ENCODE results near the gene ST8SIA4. TPM values are rescaled to one million over a fixed set of nuclear protein-coding genes. Genes with fewer than 3 reads are reported as not detected.
"Not testable (repeated sequence)": the region's sequence is repeated elsewhere in the genome, so short reads cannot be mapped to it uniquely, and the experiment has no call there.

The ST8SIA4 gene
- total RNA-seq, 1 experiment from 2014 or later: 13.9 TPM

DNA sequence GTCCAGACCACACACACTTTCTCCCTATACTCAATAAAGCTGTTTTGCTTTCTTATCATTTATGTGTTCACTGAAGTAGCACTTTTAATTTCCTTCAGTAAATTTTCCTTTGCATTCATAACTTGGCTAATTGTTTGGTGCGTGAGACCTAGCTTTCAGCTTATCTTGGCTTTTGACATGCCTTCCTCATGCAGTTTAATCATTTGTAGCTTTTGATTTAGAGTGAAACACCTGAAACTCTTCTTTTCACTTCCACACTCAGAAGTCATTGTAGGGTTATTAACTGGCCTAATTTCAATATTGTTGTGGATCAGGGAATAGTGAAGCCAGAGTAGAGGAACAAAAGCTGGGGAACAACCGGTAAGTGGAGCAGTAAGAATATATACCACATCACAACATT is 114.7 kb downstream of the ST8SIA4 start:
- no peak for DNase-seq (ENCODE audit: low read depth)

DNA sequence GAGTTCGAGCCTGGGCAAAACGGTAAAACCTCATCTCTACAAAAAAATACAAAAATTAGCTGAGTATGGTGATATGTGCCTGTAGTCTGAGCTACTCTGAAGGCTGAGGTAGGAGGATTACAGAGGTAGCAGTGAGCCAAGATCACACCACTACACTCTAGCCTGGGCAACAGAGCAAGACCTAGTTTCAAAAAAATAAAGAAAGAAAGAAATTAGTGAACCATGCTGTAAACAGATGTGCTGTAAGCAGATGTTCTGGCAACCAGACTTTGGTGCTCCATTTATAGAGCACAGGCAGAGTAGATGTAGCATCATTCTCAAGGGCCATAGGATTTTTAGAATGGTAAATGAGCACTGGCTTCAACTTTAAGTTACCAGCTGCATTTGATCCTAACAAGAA is 115.4 kb downstream of the ST8SIA4 start:
- DNase-seq (ENCODE audit: low read depth): no peak

DNA sequence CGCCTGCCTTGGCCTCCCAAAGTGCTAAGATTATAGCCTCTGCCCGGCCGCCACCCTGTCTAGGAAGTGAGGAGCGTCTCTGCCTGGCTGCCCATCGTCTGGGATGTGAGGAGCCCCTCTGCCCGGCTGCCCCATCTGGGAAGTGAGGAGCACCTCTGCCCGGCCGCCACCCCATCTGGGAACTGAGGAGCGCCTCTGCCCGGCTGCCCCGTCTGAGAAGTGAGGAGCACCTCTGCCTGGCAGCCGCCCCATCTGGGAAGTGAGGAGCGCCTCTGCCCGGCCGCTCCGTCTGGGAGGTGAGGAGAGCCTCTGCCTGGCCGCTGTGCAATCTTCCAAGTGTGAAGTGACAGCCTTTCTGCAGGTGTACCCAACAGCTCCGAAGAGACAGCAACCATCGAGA is 117.5 kb downstream of the ST8SIA4 start:
- not testable (repeated sequence) for DNase-seq (ENCODE audit: low read depth)

DNA sequence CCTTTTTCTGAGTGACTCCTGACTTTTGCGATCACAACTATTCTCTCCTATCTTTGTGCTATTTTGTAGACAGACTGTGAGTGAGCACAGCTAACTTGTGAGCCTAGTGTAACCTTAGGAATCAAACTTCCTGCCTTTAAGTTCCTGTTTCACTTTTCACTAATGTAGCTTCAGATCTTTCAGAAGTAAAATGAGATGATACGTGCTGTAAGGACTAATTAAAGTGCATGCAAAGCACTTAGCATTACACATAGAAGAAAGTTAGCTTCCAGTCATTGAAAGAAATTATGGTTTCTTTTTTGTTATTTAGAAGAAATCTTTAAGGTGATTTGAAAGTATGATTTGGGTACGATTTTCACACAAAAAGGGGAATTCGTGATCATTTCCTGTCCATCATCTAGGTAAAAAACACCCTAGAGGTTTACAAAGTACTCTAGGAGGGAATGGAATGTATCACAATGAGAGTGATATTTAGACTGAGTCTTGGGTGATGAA is 122.7 kb downstream of the ST8SIA4 start:
- no peak for DNase-seq (ENCODE audit: low read depth)

DNA sequence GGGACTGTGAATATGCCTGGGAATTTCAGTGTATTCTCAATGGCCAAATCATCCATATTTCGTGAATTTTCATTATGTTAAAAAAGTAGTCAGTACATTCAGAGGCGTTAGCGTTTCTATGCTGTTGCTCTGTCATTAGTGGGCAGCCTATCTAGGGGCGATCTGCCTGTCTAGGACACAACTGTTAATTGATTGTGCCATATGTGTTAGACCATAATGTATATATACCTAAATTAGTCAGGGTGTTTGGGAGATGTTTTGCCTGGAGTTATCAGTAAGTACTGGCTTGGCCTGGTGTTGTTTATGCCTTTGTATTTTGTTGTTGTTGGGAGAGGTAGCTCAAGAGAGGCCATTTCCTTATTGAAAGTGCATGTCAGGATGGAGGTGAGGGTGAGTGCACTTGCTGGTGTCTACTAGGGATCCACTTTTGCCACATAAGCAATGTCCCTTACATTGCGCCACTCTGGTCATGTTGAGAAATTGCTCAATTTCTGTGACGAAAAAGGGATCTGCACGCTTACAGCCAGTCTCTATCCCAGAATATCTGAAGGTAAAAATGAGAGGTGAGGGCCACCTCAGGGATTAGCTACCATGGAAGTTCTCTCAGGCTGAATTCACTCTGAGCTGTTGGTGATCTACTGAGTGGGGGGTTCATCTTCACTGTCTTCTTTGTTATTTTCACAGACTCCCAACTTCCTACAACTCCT is 123.3 kb downstream of the ST8SIA4 start:
- no peak for DNase-seq (ENCODE audit: low read depth)

DNA sequence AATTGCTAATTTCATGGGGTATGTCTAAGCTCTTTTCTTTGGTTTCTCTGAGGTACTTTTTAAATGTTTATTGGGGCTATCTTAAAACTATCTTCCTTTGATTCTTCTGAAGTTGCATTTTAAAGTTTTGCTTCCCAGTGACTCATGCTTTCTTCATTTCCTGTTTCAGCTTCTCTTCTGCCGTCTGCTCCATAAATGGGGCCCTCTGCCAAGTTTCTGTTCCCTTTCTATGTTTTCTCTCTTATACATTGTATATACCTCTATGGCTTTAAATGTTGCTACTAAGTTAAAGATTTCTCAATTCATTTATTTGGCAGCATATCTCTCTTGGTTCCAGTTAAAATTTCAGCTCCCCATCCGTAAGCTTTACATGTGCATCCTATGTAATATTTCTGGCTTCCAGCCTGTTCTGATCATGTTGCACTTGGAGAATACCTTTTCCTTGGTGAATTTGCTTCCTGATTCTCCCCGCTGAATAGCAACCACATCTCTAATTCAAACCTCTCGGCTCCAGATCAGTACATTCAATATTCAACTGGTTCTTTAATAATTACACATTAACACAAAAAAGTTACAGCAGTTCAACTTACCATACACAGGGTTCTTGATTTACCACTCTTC is 125.3 kb downstream of the ST8SIA4 start:
- DNase-seq (ENCODE audit: low read depth): peak; percentile 79

- no peak for DNase-seq (ENCODE audit: low read depth)
Measured at GRCh38 chr5:100775533-100775855, 127.6 kb downstream of the ST8SIA4 start.

DNA sequence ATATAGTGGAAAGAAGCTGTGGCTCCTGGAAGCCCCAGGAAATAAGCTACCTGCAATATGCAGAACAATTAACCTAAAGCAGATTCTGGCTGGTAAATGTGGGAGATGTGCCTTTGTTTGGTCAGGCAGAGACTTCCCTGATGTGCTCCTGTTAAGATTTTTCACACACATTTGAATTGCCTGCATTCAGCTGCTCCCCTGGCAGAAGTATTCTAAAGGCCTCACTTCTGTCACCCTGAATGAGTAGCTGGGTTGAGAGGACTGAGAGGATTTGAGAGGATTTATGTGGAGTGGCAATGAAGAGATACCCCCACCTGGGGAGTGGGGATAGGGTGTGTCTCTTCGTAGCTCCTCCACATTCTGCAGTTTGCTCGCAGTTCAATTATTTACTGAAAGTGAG is 130.5 kb downstream of the ST8SIA4 start:
- DNase-seq (ENCODE audit: low read depth): no peak

DNA sequence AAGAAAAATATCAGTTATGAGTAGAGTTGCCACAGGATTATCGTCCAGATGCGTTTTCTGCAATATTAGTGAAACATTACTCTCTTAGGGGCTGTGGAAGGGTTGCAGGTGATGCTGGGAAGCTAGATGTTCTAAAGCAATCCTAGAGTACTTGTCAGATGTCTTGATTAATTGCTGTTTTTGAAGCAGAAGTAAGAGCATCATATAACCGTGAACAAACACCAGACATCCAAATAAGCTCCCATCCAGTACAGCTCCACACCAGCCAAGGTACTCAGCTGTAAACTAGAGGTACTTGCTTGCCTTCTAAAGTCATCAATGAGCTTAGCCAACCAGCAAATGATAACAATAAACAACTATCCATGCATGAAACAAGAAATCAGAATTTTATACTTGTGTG is 131.1 kb downstream of the ST8SIA4 start:
- DNase-seq (ENCODE audit: low read depth): no peak

DNA sequence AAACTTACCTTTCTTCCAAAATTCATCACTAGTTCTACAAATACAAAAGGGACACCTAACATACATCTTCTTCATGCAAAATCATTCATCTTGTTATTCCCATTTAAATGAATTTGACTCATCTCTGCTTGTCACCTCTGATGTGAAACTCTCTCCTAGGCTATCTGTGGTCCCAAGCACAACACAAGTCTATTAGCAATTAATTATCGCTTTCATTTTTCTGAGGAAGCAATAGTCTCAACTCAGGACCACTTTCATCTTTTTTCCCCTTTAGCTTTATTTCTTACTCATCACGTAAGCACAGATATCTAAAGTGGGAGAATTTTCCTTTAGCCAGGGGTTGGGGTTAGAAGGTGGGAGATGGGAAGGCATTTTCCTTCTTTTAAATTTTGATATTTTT is 131.9 kb downstream of the ST8SIA4 start:
- no peak for DNase-seq (ENCODE audit: low read depth)

DNA sequence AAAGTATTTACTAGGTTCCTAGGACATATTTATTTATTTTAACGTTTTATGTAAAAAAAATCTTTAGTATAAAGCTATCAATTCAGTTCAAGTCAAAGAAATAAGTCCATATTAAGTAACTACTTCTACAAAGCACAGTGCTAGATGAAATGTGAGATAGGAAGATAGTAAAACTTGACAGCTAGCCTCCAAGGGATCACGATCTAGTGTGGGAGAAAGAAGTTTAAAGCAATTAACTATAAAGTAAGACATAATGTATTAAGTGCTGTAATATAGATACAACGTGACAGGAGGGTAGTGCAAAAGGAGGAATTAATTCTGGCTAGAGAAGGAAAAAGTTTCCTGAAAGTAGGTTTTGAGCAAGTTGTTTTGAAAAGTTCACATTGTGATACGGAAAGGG is 134.9 kb downstream of the ST8SIA4 start:
- DNase-seq (ENCODE audit: low read depth): no peak

DNA sequence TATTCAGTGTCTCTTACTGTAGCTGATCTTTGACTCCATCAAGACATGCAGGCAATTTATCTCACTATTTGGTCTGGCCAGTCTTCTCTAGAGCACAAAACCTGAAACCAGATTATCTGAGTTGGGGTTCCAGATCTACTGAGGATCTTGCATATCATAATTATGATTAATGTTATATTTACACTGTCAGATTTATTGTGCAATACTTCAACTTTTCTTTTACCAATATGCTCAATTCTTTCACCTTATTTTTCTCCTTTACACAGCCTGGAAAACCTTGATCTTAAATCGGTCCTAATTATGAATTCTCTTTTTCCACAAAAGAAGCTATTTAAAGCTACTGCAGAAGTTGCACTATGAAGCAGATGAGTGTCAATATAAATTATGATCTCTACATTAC is 140.1 kb downstream of the ST8SIA4 start:
- DNase-seq (ENCODE audit: low read depth): no peak

DNA sequence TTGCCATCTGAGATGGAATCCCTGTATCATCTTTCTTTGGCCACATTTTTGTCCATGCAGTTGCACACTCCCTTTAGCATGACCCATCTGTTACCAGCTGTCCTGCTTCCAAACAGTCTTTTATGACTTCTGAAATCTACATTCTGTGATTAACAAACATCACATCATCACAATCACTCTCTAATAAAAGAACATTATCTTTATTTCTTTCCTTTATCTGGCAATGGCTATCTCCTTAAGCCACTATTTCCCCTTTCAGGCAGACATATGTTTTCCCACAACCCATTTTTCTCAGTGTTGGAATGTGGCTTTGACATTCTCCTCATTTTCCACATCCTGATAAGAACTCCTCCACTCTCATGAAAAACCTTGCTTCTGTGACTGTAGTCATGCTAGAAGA is 141.0 kb downstream of the ST8SIA4 start:
- peak; percentile 36 for DNase-seq (ENCODE audit: low read depth)

DNA sequence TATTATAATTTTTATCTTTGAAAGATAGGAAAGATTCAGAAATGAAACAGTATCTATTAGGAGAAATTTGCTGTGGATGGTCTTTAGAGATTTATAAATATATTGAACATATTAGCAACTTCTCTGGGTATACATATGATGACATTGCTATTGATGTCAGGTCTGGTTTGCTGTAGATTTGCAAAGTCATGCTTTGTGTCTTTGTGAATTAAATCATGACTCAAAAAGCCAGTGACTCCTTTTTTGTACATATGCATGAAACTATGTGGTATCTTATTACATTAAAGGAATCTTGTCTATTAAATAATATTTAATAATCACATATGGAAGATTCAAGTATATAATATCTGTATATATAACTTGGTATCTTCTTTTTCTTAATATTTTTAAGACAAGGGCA is 141.9 kb downstream of the ST8SIA4 start:
- DNase-seq (ENCODE audit: low read depth): peak; percentile 66

DNA sequence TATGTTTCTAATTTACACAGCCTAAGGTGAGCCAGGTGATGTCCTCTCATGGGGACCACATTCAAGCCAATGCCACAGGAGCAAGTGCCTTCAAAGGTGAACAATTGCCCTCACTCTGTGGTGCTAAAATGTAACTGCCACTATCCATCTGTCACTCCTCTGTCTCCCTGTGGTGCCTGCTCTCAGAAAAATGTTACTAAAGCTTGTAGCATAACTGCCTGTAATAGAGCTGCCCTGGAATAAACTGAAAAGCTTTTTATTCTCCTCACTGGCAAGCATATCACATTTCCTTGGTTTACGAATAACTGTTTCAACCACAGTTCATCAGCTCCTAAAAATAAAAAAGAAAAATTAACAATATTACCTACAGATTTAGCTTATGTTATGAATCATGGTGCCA is 142.4 kb downstream of the ST8SIA4 start:
- peak; percentile 48 for DNase-seq (ENCODE audit: low read depth)

- no peak for DNase-seq (ENCODE audit: low read depth)
Measured at GRCh38 chr5:100758780-100759179, 144.3 kb downstream of the ST8SIA4 start.

GRCh38 chr5:100758306-100758705 is 144.8 kb downstream of the ST8SIA4 start:
- DNase-seq (ENCODE audit: low read depth): no peak

- no peak for DNase-seq (ENCODE audit: low read depth)
Measured at GRCh38 chr5:100757618-100758017, 145.5 kb downstream of the ST8SIA4 start.

All from LHCN-M2 (cell line).